Stimulated activated naive CD8-positive, alpha-beta T cell treated with anti-CD3 and anti-CD28 coated beads, Interleukin-15, amount 100 ng/mL, for 72 hours (primary cell): Measurements from ENCODE around the gene AP1G2.

Experiments used
- ATAC-seq: fragments of 150-1000 bp; cut with Tn5 transposase; 2 replicates; pipeline ENCODE4 v1.10.0; 2021; ENCODE audit warnings: mild to moderate bottlenecking, moderate library complexity
- DNase-seq, 2 donors: peaks; one replicate each; pipeline ENCODE4 v3.0.0; 2021 to 2022
- H3K27ac Mint-ChIP-seq, 2 donors: one replicate each; pipeline ENCODE4 v1.8.0; 2022; ENCODE audit warnings: mild to moderate bottlenecking in 2 of 2, mixed read lengths in 2 of 2, moderate library complexity in 2 of 2
- H3K27me3 Mint-ChIP-seq: one replicate; pipeline ENCODE4 v1.8.0; 2022; ENCODE audit warnings: mixed read lengths
- H3K4me1 Mint-ChIP-seq: one replicate; pipeline ENCODE4 v1.8.0; 2022; ENCODE audit warnings: mild to moderate bottlenecking, mixed read lengths
- H3K4me3 Mint-ChIP-seq, 2 donors: one replicate each; pipeline ENCODE4 v1.8.0; 2022; ENCODE audit warnings: mild to moderate bottlenecking in 2 of 2, mixed read lengths in 2 of 2, moderate library complexity in 1 of 2
- H3K9me3 Mint-ChIP-seq, 2 donors: one replicate each; pipeline ENCODE4 v1.8.0; 2022; ENCODE audit warnings: mixed read lengths in 2 of 2

The AP1G2 gene

DNA sequence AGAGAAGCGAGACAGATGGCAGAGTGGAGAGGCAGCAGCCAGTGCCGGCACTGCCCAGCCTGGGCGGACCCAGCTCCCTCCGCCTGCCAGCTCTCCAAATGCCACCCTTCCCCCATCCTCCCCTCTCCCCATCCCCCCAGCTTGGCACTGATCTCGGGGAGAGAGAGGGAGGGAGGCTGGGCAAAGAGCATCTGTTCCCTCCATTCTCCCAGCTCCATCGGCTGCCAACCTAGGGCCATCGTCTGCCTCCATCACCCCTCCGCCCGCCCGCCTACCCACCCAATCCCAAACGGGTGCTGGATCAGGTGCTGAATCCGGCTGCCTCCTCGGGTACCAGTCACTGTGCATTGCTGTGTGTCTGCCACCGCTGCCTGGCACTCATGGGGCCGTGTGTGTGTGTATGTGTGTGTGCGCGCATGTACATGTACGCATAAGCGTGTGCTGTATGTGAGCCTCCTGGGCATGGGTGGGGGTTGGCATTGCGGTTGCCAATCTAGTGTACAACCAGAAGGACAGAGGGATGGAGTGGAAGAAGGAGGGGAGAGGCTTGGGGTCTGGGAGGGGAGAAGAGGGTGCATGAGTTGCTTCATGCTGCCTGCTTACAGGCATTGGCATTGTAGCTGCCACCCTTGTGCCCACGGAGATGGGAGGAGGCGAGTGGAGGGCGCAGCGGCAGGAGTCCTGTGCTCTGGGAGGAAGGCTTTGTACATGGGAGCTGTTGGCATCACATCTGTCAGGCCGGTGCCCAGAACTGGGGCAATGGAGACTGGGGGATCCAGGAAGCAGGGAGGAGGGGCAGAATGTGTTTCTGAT is 54.4 kb downstream of the AP1G2 start:
- Mint-ChIP-seq H3K27ac (no peak overlapping the region), H3K9me3 (no peaks in the 10 kb centered on the region), H3K4me1 (peaks cover 9% of the 10 kb centered on the region), H3K4me3 (peak overlapping the region in 1 of 2 donors; percentile 36), H3K27me3 (no peaks in the 10 kb centered on the region)
- ATAC-seq: no peak
- no peak for DNase-seq

GRCh38 chr14:23512156-23512555 is 55.4 kb downstream of the AP1G2 start:
- ATAC-seq (peak; percentile 55), DNase-seq (peak in 1 of 2 donors; percentile 10)
- Mint-ChIP-seq H3K9me3 (no peaks in the 10 kb centered on the region), H3K4me3 (peak overlapping the region; percentile 73 to 75), H3K27ac (peak overlapping the region in 1 of 2 donors; percentile 92), H3K4me1 (peaks cover 9% of the 10 kb centered on the region), H3K27me3 (no peaks in the 10 kb centered on the region)
